PC-9 (cell line): ENCODE data around the gene SBNO2.

ENCODE experiments used
- CTCF ChIP-seq: fragments of 200-600 bp; sonication (generic); conservative IDR thresholded peaks from 2 replicates; pipeline ENCODE4 v1.6.1; 2017; ENCODE audit warnings: mixed run types, antibody characterized with exemption, mild to moderate bottlenecking, moderate library complexity
- EZH2 ChIP-seq: fragments of 200-600 bp; sonication (generic); IDR thresholded peaks from 2 replicates; pipeline ENCODE4 v1.8.0; 2017; ENCODE audit warnings: antibody characterized with exemption, low read depth

GRCh38 chr19:1156830-1157615 lies 17.0 kb downstream of the SBNO2 start:
- no peak for TF ChIP-seq CTCF
- TF ChIP-seq EZH2: no peak
